Panc1 (cell line): Measurements from ENCODE around the gene EHBP1.

ENCODE experiments used
- POLR2AphosphoS5 ChIP-seq: IDR thresholded peaks from 2 replicates; pipeline ENCODE4 v1.6.1; 2012; ENCODE audit warnings: mild to moderate bottlenecking, low read depth, low read length, moderate library complexity
- TF ChIP-seq, protein P1 (sequence below): fragments of 450-650 bp; IDR thresholded peaks from 2 replicates; pipeline ENCODE4 v1.5.1; 2017; ENCODE audit warnings: mild to moderate bottlenecking

GRCh38 chr2:62958206-62958605 lies 252.7 kb downstream of the EHBP1 start:
- TF ChIP-seq, protein P1, sequence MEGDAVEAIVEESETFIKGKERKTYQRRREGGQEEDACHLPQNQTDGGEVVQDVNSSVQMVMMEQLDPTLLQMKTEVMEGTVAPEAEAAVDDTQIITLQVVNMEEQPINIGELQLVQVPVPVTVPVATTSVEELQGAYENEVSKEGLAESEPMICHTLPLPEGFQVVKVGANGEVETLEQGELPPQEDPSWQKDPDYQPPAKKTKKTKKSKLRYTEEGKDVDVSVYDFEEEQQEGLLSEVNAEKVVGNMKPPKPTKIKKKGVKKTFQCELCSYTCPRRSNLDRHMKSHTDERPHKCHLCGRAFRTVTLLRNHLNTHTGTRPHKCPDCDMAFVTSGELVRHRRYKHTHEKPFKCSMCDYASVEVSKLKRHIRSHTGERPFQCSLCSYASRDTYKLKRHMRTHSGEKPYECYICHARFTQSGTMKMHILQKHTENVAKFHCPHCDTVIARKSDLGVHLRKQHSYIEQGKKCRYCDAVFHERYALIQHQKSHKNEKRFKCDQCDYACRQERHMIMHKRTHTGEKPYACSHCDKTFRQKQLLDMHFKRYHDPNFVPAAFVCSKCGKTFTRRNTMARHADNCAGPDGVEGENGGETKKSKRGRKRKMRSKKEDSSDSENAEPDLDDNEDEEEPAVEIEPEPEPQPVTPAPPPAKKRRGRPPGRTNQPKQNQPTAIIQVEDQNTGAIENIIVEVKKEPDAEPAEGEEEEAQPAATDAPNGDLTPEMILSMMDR, result no peak
- no peak for TF ChIP-seq POLR2AphosphoS5
